Gastrocnemius medialis (tissue), 4 donors: Measurements from ENCODE around the gene ZPR1. TPM values are rescaled to one million over a fixed set of nuclear protein-coding genes. Genes with fewer than 3 reads are reported as not detected.

Experiments
- ATAC-seq, 2 donors: fragments of 150-250 bp; one replicate each; pipeline ENCODE4 v1.9.1; 2016
- DNase-seq, 2 donors: peaks; one replicate each; pipeline ENCODE4 v3.0.0-alpha.2; 2019
- H3K27ac ChIP-seq, 4 donors: fragments of 200-600 bp; sonication (generic); 1 replicate in 1 of 4; 2 replicates in 3 of 4; pipeline ENCODE4 v1.5.1; 2016 to 2018; ENCODE audit warnings: mild to moderate bottlenecking in 2 of 4, moderate library complexity in 1 of 4
- H3K27me3 ChIP-seq, 3 donors: fragments of 200-600 bp; sonication (generic) in 2 of 3; 1 replicate in 1 of 3; 2 replicates in 2 of 3; pipeline versions ENCODE4 v1.5.1 to v1.6.0; 2016 to 2019; ENCODE audit warnings: mild to moderate bottlenecking in 1 of 3, moderate library complexity in 1 of 3
- H3K36me3 ChIP-seq, 2 donors: fragments of 200-600 bp; sonication (generic) in 1 of 2; one replicate each; pipeline ENCODE4 v1.5.1; 2017 to 2018
- H3K4me1 ChIP-seq, 2 donors: fragments of 200-600 bp; sonication (generic) in 1 of 2; one replicate each; pipeline ENCODE4 v1.5.1; 2016 to 2017; ENCODE audit warnings: mild to moderate bottlenecking in 2 of 2
- H3K4me3 ChIP-seq, 4 donors: fragments of 200-600 bp; sonication (generic) in 3 of 4; 1 replicate in 1 of 4; 2 replicates in 3 of 4; pipeline ENCODE4 v1.5.1; 2016 to 2019; ENCODE audit warnings: mild to moderate bottlenecking in 2 of 4
- H3K9me3 ChIP-seq, 3 donors: fragments of 200-600 bp; sonication (generic) in 2 of 3; 1 replicate in 1 of 3; 2 replicates in 2 of 3; pipeline ENCODE4 v1.5.1; 2016 to 2019
- POLR2A ChIP-seq, 2 donors: fragments of 450-650 bp; IDR thresholded peaks; one replicate each; pipeline ENCODE4 v1.6.1; 2017; ENCODE audit warnings: antibody characterized with exemption in 2 of 2, mild to moderate bottlenecking in 2 of 2, moderate library complexity in 2 of 2
- in situ Hi-C, 4 donors: fragments of 200-750 bp; cut with MboI; loops; one replicate each; pipeline versions ENCODE4 v1.15.0 to v1.8.0; 2017; ENCODE audit warnings: low sequenced_read_pairs in 4 of 4
- intact Hi-C: fragments of 100-400 bp; cut with DNase I; formaldehyde crosslinking; loops from one replicate; pipeline ENCODE4 v1.15.1; 2023; ENCODE audit warnings: low total_unique reads
- total RNA-seq, 4 donors: library from RNA; depleted of rRNA; stranded (reverse); fragments of >200 nt; gene quantifications; one replicate each; pipeline versions ENCODE4 v1.1.0 to v1.2.3, GENCODE V29; 2016
- TF ChIP-seq, protein P1 (sequence below), 5 experiments: fragments of 450-650 bp in 3 of 5; fragments of 200-600 bp in 2 of 5; sonication (generic) in 2 of 5; IDR thresholded peaks in 4 of 5; conservative IDR thresholded peaks in 1 of 5; 1 replicate in 4 of 5; 2 replicates in 1 of 5; pipeline ENCODE4 v1.5.1; 2016 to 2019; ENCODE audit warnings: antibody characterized with exemption in 5 of 5, mild to moderate bottlenecking in 3 of 5, moderate library complexity in 3 of 5

Gene ZPR1
- total RNA-seq, 4 donors from 2014 or later = 43.3 to 82.5 (median 56.9) TPM

- Histone ChIP-seq H3K9me3 (no peaks in the 10 kb centered on the region), H3K36me3 (no peaks in the 10 kb centered on the region), H3K27me3 (no peaks in the 10 kb centered on the region), H3K4me3 (no peak overlapping the region), H3K4me1 (no peaks in the 10 kb centered on the region), H3K27ac (no peak overlapping the region)
- DNase-seq (no peak), ATAC-seq (no peak)
- TF ChIP-seq POLR2A (IDR thresholded peaks at IDR 0.05) = no peak
- TF ChIP-seq, protein P1, sequence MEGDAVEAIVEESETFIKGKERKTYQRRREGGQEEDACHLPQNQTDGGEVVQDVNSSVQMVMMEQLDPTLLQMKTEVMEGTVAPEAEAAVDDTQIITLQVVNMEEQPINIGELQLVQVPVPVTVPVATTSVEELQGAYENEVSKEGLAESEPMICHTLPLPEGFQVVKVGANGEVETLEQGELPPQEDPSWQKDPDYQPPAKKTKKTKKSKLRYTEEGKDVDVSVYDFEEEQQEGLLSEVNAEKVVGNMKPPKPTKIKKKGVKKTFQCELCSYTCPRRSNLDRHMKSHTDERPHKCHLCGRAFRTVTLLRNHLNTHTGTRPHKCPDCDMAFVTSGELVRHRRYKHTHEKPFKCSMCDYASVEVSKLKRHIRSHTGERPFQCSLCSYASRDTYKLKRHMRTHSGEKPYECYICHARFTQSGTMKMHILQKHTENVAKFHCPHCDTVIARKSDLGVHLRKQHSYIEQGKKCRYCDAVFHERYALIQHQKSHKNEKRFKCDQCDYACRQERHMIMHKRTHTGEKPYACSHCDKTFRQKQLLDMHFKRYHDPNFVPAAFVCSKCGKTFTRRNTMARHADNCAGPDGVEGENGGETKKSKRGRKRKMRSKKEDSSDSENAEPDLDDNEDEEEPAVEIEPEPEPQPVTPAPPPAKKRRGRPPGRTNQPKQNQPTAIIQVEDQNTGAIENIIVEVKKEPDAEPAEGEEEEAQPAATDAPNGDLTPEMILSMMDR (IDR thresholded peaks at IDR 0.05 in 4 of 5, conservative IDR thresholded peaks at IDR 0.05 in 1 of 5) = no peak
- intact Hi-C loops (no loop called here), in situ Hi-C loops (no loop called here)
These were observed 37.6 kb upstream of the ZPR1 start for GRCh38 chr11:116825434-116825833.

- no peaks in the 10 kb centered on the region for H3K4me1 ChIP-seq
- no peaks in the 10 kb centered on the region for H3K27me3 ChIP-seq
- DNase-seq (no peak), ATAC-seq (no peak)
- peak within 1 kb of the TSS in 1 of 4 donors; percentile 60 for H3K27ac ChIP-seq
- H3K36me3 ChIP-seq = no peaks in the 10 kb centered on the region
- in situ Hi-C loops = no loop called here
- TF ChIP-seq, protein P1 (IDR thresholded peaks at IDR 0.05 in 4 of 5, conservative IDR thresholded peaks at IDR 0.05 in 1 of 5) = no peak
- no peak for TF ChIP-seq POLR2A (IDR thresholded peaks at IDR 0.05)
- H3K9me3 ChIP-seq = no peaks in the 10 kb centered on the region
- intact Hi-C loops = no loop called here
- H3K4me3 ChIP-seq = no peak within 1 kb of the TSS
These were observed 35.4 kb upstream of the ZPR1 start, which contains the start of gene APOA4 for GRCh38 chr11:116823031-116823843. Gene APOA4, minus strand, starts transcription at chr11:116823304. Its CDS starts 113 bp downstream, at chr11:116823191.

- no peak for TF ChIP-seq POLR2A (IDR thresholded peaks at IDR 0.05)
- TF ChIP-seq, protein P1 (IDR thresholded peaks at IDR 0.05 in 4 of 5, conservative IDR thresholded peaks at IDR 0.05 in 1 of 5) = no peak
- intact Hi-C loops (no loop called here), in situ Hi-C loops (no loop called here)
- DNase-seq = peak in 1 of 2 donors; percentile 55
- ATAC-seq = peak; percentile 60 to 85
- Histone ChIP-seq H3K27me3 (no peaks in the 10 kb centered on the region), H3K4me3 (no peak overlapping the region), H3K27ac (peak overlapping the region in 1 of 4 donors; percentile 60), H3K36me3 (no peaks in the 10 kb centered on the region), H3K4me1 (no peaks in the 10 kb centered on the region), H3K9me3 (no peaks in the 10 kb centered on the region)
These were observed 34.8 kb upstream of the ZPR1 start for GRCh38 chr11:116822575-116822974.

DNA sequence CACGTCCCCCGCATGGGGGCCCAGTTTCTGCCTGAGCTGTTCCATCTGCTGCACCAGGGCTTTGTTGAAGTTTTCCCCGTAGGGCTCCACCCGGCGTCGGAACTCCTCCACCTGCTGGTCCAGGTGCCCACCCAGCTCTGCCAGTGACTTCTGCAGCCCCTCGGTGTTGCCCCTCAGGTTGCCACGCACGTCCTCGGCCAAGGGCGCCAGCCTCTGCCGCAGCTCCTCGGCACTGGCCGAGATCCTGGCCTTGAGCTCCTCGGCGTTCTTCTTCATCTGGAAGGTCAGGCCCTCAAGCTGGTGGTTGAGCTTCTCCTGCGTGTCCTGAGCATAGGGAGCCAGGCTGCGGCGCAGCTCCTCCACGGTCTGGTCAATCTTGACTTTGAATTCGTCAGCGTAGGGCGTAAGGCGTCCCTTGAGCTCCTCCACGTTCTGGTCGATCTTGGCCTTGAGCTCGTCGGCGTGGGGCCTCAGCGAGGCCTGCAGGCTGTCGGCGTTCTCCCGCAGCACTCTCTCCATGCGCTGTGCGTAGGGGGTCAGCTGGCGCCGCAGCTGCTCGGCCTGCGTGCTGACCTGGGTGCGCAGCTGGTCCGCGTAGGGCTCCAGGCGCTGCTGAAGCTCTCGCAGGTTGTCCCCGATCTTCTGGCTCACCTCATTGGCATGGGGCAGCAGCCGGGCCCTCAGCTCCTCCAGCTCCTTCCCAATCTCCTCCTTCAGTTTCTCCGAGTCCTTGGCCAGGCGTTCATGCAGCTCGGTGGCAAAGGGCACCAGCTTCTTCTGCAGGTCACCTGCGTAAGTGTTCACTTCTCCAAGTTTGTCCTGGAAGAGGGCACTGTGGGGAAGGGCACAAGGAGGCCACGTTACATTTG lies 33.5 kb upstream of the ZPR1 start:
- TF ChIP-seq, protein P1 (IDR thresholded peaks at IDR 0.05 in 4 of 5, conservative IDR thresholded peaks at IDR 0.05 in 1 of 5) = no peak
- no peak for TF ChIP-seq POLR2A (IDR thresholded peaks at IDR 0.05)
- no peak for DNase-seq
- intact Hi-C loops (no loop called here), in situ Hi-C loops (no loop called here)
- Histone ChIP-seq H3K36me3 (no peaks in the 10 kb centered on the region), H3K4me1 (no peaks in the 10 kb centered on the region), H3K9me3 (no peaks in the 10 kb centered on the region), H3K4me3 (no peak overlapping the region), H3K27me3 (no peaks in the 10 kb centered on the region), H3K27ac (no peak overlapping the region)
- ATAC-seq = no peak
